ENCODE data around the gene TUB. TPM values are rescaled to one million over a fixed set of nuclear protein-coding genes. Genes with fewer than 3 reads are reported as not detected.

Gene TUB
- total and polyA plus RNA-seq, 2 experiments from 2014 or later, result 6.7 to 48.2 TPM

DNA sequence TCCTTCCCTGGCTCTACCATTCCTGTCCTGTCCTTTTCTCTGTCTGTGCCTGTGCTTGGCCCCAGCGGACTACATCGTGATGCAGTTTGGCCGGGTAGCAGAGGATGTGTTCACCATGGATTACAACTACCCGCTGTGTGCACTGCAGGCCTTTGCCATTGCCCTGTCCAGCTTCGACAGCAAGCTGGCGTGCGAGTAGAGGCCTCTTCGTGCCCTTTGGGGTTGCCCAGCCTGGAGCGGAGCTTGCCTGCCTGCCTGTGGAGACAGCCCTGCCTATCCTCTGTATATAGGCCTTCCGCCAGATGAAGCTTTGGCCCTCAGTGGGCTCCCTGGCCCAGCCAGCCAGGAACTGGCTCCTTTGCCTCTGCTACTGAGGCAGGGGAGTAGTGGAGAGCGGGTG, 20.4 kb downstream of the TUB start:
- H3K27ac ChIP-seq, result no peak overlapping the region
- H3K27me3 ChIP-seq, result no peaks in the 10 kb centered on the region
- DNase-seq (ENCODE audit: low read depth in 1 of 2, low spot score in 1 of 2), result no peak
- peaks cover 11% of the 10 kb centered on the region for H3K36me3 ChIP-seq
- H3K9me3 ChIP-seq (ENCODE audit: low read depth), result no peaks in the 10 kb centered on the region
- H3K4me1 ChIP-seq (ENCODE audit: low read depth), result peaks cover 5% of the 10 kb centered on the region
- no peak overlapping the region for H3K4me3 ChIP-seq
- TF ChIP-seq, protein P1, sequence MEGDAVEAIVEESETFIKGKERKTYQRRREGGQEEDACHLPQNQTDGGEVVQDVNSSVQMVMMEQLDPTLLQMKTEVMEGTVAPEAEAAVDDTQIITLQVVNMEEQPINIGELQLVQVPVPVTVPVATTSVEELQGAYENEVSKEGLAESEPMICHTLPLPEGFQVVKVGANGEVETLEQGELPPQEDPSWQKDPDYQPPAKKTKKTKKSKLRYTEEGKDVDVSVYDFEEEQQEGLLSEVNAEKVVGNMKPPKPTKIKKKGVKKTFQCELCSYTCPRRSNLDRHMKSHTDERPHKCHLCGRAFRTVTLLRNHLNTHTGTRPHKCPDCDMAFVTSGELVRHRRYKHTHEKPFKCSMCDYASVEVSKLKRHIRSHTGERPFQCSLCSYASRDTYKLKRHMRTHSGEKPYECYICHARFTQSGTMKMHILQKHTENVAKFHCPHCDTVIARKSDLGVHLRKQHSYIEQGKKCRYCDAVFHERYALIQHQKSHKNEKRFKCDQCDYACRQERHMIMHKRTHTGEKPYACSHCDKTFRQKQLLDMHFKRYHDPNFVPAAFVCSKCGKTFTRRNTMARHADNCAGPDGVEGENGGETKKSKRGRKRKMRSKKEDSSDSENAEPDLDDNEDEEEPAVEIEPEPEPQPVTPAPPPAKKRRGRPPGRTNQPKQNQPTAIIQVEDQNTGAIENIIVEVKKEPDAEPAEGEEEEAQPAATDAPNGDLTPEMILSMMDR (IDR thresholded peaks at IDR 0.05; ENCODE audit: low read depth, low read length), result no peak

- Histone ChIP-seq H3K9me3 (ENCODE audit: low read depth) (no peaks in the 10 kb centered on the region), H3K4me3 (no peak overlapping the region), H3K27ac (no peak overlapping the region), H3K4me1 (ENCODE audit: low read depth) (peaks cover 5% of the 10 kb centered on the region), H3K36me3 (peaks cover 11% of the 10 kb centered on the region), H3K27me3 (no peaks in the 10 kb centered on the region)
- DNase-seq (ENCODE audit: low read depth in 1 of 2, low spot score in 1 of 2), result no peak
- TF ChIP-seq, protein P1 (IDR thresholded peaks at IDR 0.05; ENCODE audit: low read depth, low read length), result no peak
Observed at GRCh38 chr11:8102296-8102915, 21.4 kb downstream of the TUB start.

DNA sequence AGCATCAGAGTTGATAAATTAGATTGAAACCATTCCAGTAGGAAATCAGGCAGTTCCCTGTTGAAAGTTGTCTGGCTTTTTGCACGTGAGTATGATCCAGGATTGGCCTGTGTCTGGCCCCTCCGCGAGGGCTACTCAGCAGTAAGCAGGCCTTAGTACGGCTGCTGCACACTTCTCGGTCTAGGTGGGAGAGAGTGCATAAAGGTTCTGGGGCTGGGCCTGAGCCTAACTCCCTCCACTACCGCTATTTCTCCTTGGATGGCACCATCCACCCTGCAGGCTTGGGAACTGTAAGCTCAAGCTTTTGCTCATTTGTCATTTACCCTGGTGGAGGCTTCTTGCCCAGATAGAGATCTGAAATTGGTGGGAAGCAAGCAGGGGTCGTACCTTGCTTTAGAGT, 22.0 kb downstream of the TUB start:
- no peak for DNase-seq (ENCODE audit: low read depth in 1 of 2, low spot score in 1 of 2)
- TF ChIP-seq, protein P1 (IDR thresholded peaks at IDR 0.05; ENCODE audit: low read depth, low read length), result no peak
- peaks cover 5% of the 10 kb centered on the region for H3K4me1 ChIP-seq (ENCODE audit: low read depth)
- H3K4me3 ChIP-seq, result no peak overlapping the region
- H3K27ac ChIP-seq, result no peak overlapping the region
- peaks cover 11% of the 10 kb centered on the region for H3K36me3 ChIP-seq
- H3K27me3 ChIP-seq, result no peaks in the 10 kb centered on the region
- H3K9me3 ChIP-seq (ENCODE audit: low read depth), result no peaks in the 10 kb centered on the region

GRCh38 chr11:8103909-8104308, 22.9 kb downstream of the TUB start:
- no peaks in the 10 kb centered on the region for H3K27me3 ChIP-seq
- TF ChIP-seq, protein P1 (IDR thresholded peaks at IDR 0.05; ENCODE audit: low read depth, low read length), result no peak
- peaks cover 11% of the 10 kb centered on the region for H3K36me3 ChIP-seq

GRCh38 chr11:8105133-8105532, 24.1 kb downstream of the TUB start:
- TF ChIP-seq, protein P1 (IDR thresholded peaks at IDR 0.05; ENCODE audit: low read depth, low read length), result no peak

More at GRCh38 chr11:8103909-8104308, 22.9 kb downstream of the TUB start:
- H3K9me3 ChIP-seq (ENCODE audit: low read depth), result no peaks in the 10 kb centered on the region
- DNase-seq (ENCODE audit: low read depth in 1 of 2, low spot score in 1 of 2), result no peak
- peaks cover 5% of the 10 kb centered on the region for H3K4me1 ChIP-seq (ENCODE audit: low read depth)
- no peak overlapping the region for H3K4me3 ChIP-seq
- H3K27ac ChIP-seq, result no peak overlapping the region

More at GRCh38 chr11:8105133-8105532, 24.1 kb downstream of the TUB start:
- Histone ChIP-seq H3K4me1 (ENCODE audit: low read depth) (peaks cover 5% of the 10 kb centered on the region), H3K9me3 (ENCODE audit: low read depth) (no peaks in the 10 kb centered on the region), H3K27ac (no peak overlapping the region), H3K27me3 (no peaks in the 10 kb centered on the region), H3K4me3 (no peak overlapping the region), H3K36me3 (peaks cover 6% of the 10 kb centered on the region)
- no peak for DNase-seq (ENCODE audit: low read depth in 1 of 2, low spot score in 1 of 2)

Data from cardiac muscle cell (in vitro differentiated cells and primary cell).